ENCODE data around the gene GEMIN7.

DNA sequence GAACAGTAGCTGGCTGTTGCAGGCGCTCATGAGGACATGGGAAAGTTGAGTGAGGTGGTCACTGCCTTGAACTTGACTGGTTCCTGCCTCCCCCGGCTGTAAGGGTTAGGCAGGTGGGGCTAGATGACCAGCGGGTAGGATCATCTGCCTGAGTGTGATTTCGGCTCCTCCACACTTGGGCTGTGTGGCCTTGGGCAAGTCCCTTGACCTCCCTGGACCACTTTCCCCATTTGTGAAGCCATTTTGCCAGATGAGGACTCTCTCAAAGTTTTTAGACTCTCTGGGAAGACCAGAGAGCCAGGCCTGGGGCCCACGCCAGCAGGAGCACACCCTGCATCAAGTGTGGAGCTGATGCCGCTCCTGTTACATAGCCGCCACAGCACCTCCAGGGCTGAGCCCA lies 23.4 kb downstream of the GEMIN7 start:
- TF ChIP-seq, protein P1, sequence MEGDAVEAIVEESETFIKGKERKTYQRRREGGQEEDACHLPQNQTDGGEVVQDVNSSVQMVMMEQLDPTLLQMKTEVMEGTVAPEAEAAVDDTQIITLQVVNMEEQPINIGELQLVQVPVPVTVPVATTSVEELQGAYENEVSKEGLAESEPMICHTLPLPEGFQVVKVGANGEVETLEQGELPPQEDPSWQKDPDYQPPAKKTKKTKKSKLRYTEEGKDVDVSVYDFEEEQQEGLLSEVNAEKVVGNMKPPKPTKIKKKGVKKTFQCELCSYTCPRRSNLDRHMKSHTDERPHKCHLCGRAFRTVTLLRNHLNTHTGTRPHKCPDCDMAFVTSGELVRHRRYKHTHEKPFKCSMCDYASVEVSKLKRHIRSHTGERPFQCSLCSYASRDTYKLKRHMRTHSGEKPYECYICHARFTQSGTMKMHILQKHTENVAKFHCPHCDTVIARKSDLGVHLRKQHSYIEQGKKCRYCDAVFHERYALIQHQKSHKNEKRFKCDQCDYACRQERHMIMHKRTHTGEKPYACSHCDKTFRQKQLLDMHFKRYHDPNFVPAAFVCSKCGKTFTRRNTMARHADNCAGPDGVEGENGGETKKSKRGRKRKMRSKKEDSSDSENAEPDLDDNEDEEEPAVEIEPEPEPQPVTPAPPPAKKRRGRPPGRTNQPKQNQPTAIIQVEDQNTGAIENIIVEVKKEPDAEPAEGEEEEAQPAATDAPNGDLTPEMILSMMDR (IDR thresholded peaks at IDR 0.05): no peak
- TF ChIP-seq EZH2 (IDR thresholded peaks at IDR 0.05): no peak

Measured in neural progenitor cell (in vitro differentiated cells).